HG03439 (cell line): ENCODE results near the gene ZNF423.

ENCODE experiments used
- ATAC-seq: cut with Tn5 transposase; IDR thresholded peaks from one replicate; pipeline ENCODE4 v1.9.1; 2021; ENCODE audit warnings: mild to moderate bottlenecking, moderate library complexity; ENCODE audit not compliant: unreplicated experiment

The ZNF423 gene

DNA sequence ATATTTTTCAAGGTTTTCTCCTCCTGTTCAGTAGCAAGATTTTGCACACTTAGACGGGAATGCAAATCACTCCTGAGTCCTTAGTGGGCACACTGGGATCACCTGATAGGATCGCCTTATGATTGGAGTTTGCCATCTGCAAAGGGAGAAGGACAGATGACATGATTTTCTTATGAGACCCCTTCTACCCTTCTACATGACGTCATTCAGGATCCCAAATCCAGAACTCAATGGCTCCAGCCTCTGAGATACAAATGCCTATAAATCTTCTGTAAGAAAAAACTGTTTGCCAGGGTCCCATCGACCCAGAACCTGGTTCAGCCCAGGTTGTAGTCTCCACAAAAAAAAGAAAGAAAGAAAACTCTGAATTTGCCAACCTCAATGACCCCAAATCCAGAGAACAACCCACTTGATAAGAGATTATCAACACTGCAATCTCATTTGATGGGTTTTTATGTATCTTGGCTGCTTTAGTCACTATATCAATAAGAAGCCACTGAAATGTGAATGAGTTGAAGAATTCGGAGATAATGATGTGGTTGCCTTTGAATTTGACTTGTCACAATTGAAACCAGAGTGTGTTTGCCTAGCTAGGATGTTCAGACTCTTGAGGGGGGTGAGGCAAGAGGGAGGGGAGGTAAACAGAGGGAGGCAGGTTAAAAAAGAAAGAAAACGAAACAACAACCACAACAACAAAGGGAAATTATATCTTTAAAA lies 6.7 kb downstream of the ZNF423 start:
- ATAC-seq: no peak

DNA sequence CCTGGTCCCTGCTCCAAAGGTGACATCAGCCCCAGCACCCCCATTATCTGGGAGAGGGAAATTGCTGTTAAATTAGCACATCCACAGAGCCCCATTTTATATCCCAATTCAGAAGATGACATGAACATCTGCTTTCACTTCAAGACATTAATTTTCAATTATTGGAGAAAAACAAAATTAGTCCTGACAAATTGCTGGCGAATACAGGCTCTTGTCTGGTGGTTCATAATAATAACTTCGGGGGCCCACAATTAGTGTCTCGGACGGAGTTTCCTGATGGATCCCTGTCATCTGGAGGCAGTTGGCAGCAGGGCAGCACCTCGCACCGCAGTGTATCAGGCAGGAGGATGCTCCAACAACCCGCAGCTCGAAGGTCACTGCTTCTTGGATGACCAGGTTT lies 7.4 kb downstream of the ZNF423 start:
- no peak for ATAC-seq

DNA sequence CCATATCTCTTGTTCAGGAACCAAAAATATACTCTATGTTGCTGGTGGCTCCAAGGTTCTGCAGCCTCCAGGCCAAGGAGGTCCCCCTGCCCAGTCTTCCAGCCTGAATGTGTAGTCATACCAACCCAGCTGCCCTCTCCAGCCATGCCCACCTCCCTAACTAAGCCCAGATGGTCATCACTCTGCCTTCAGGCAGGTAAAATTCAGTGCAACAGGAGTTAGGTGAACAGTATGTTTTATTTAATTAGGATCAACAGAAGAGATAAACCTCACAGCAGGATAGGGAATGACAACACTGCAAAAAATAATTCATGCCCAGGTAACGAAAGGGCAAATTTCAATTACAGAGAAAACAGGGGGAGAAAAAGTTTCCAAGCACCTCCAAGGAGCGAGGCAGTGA lies 9.1 kb downstream of the ZNF423 start:
- ATAC-seq: no peak

DNA sequence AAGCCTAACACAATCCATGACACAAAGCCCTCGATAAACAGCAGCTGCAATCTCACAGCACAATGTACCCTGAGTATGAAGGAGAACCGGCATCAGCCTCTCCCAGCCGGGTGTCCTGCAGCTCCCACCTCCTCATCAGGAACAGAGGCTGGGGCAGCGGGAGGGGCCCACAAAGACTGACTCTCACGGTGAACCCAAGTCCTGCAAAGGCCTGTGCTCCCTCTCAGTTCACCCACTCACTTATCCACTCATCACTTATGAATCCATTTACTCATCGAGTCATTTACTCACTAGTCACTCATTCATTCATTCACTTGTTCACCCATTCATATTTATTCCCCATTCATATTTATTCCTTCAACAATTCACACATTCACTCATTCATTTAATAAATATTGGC lies 11.6 kb downstream of the ZNF423 start:
- no peak for ATAC-seq

DNA sequence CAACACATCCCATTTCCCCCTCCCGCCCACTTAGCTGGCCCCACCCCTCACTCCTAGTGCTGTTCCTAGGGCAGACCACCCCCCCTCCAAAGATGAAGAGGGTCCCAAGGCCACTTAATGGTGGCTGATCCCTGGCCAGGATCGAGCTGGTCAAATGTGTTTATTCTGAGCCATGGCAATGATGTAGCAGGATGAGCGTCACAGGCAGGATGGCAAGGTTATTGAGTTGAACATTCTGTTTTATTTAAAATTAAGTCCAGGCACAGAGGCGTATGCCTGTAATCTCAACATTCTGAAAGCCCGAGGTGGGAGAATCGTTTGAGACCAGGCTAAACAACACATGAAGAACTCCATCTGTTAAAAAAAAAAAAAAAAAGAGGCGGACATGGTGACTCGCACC lies 12.2 kb downstream of the ZNF423 start:
- ATAC-seq: no peak

DNA sequence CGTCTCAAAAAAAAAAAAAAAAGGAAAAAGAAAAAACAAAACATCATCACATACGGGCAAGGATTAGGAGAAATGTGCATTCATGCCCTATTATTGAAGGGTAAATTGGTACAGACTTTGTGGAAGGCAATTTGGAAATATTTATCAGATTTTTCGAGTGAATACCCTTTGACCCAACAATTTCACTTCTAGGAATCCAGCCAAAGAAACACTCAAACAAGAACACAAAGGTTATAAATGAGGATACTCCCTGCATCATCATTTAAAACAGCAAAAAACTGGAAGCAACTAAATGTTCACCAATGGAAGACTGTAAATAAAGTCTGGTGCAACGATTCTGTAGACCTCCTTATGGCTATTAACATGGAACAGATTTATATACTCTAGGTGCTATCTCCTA lies 12.9 kb downstream of the ZNF423 start:
- no peak for ATAC-seq

DNA sequence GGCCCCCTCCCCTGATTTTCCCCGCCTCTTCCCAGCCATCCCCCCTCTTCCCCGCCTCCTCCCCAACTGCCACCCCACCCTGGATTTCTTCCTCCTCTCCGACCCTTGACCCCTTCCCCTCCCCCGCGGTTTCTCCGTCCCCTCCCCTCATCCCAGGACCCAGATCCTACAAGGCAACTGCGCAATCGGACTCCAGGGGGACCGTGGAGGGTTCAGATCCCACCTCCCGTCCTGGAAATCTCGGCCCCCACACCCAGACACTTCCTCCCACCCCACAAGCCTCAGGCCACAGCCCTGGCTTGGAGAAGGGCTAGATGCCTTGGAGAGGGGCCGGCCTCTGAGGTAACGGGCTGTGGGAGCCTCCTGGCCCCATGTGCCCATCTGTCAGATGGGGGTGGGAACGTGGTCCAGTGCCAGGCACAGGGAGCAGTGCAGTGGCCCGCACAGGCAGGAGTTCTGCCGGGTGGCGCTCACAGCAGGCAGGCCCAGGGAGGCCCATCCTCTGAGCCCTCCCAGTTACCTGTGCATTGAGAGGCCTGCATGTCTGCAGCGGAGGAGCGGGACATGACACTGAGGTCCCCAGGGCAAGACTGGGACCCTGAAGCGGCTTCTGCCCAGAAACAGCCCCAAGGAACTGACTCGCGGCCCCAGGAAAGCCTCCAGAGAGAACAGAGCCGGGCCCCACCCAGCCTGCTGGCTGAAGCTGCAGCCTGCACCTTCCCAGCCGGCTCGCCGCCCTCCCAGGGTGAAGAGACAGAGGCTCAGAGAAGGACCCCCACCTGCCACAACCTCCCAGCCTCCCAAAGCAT lies 16.7 kb downstream of the ZNF423 start:
- no peak for ATAC-seq

DNA sequence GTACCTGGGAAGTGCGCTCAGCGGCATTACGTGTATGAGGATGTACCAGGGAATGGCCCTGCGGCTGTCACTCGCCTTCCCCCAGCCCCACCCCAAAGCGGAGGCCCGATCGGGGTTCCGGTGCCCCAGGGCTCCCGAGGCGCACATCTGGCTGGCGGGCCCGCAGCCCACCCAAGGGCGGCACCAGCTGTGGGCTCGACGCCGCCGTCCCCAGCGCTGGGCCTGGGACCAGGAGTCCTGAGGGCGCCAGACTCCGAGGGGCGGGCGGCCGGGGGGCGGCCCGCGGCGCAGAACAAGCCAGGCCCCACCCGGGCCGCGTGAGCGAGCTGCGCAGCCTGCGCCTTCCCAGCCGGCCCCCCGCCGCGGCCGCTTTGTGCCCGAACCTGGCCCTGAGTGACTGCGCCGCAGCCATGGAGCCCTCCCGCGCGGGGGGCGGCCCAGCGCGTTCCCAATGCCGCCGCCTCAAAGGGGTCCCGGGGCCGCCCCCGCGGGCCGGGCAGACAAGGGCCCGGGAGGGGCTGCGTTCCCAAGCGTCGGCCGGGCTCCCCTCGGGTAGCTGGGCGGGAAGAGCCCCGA lies 17.4 kb downstream of the ZNF423 start:
- ATAC-seq: no peak

DNA sequence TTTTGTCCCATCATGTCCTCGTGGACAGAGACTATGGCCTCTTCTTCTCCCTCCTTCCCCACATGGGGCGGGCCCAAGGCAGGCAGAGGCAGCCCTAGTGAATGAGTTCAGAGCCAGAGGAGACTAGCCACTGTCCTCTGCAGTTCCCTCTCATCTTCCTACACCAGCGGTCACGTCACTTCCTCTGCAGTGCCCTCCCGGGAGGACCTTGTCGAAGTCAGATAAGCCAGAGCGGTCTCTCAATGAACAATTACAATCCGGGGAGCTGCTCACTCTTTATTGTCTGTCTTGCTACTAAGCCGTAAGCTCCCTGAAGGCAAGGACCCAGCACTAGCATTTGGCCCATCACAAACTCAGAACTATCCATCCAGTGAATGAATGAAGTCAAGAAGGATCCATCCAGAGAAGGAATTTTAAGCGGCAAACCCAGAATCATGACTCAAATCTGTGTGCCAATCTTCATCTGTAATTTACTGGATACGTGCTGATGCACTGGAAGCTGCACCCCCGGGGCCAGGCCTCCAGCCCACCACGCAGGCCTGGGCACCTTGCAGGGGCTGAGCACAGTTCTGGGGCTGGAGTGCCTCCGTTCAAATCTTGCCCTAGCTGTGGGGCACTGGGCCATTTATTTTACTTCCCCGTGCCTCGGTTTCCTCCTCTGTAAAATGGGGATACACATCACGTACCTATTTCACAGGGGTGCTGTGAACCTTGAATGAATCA lies 18.1 kb downstream of the ZNF423 start:
- ATAC-seq: no peak

DNA sequence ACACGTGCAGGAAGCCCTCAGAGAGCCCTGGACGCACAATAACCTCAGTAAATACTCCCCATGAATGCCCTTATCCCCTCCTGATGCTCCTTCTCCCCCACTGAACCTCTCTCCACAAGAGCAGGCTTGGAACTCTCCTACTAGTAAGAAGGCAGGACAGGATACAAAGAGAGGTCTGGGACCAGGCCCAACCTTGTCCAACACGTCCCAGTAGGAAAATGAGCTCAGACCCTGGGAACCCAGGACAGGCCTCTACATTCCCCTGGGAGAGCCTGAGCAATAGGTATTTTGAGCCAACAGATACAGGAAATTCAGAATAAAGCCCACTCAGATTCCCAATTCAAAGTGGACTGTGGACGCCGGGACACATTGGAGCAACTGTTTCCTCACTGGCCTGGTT lies 19.2 kb downstream of the ZNF423 start:
- ATAC-seq: no peak

DNA sequence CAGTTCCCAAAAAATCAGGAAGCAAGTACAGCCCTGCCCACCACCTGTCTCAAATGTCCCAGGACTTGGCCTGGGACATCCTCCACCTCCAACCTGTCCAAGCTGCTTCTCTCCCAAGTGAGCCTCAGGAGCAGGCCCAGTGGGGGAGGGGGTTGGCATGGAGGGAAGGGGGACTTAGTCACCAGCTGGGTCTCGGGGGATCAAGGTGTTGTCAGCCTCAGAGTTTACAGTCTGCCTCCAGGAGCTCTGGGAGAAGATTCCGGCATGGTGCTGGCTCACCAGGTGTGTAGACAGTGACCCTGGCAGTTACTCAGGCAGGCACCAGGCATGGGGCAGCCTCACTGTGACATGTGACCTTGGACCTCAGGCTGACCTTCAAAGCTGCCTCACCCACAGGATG lies 19.7 kb downstream of the ZNF423 start:
- no peak for ATAC-seq

DNA sequence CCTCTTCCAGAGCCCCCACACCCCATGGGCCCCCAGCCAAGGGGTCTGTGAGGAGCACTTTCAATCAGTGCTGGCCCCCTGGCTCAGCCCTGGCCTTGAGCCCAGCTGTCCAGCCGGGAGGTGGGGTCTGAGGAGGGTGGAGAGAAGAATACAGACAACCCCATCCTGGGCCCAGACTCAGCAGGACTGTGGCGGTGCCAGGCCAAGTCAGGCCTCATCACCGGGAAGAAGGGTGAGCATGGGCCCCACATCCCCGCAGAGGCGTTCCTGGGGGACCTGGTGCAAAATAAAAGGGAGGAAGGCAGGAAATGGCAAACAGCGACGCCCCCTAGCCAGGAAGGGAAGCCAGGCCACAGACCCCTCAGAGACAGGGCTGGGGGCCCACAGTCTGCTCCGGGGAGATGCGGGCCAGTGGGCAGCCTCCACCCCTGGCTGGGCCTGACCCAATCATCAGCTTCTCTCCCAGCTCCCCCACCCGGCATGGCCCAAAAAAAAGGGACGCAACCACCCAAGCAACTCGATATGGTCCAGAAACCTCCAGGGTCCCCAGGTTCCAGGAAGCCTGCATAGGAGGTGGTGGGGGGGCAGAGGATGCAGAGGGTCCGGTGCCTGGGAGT lies 20.6 kb downstream of the ZNF423 start:
- no peak for ATAC-seq

DNA sequence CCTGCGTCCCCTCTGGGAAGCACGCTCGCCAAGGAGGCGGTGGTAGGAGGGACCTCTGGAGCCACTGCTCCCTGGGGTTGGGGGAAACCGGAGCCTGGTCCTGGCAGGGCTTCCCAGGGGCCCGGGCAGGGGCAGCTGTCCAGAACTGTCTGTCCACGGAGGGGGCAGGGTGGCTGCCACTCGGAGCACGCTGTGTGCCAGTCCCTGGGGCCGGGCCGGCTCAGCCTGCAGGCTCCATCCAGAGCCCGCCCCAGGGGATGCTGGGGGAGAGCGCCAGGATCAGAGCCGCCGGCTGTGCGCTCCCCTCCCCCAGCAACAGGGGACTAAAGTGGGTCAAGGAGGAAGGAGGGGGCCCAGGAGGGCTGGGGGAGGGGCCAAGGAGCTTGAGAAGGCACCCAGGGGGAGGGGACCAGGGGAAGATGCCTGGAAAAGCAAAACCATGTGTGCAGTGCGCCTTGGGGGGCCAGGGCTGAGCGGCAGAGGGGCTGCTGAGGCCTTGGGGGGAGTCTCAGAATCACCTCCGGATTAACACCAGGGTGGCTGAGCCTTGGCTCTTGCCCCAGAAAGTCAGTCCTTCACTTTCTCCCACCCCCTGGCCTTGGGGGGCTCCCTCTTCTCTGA lies 21.3 kb downstream of the ZNF423 start:
- no peak for ATAC-seq

DNA sequence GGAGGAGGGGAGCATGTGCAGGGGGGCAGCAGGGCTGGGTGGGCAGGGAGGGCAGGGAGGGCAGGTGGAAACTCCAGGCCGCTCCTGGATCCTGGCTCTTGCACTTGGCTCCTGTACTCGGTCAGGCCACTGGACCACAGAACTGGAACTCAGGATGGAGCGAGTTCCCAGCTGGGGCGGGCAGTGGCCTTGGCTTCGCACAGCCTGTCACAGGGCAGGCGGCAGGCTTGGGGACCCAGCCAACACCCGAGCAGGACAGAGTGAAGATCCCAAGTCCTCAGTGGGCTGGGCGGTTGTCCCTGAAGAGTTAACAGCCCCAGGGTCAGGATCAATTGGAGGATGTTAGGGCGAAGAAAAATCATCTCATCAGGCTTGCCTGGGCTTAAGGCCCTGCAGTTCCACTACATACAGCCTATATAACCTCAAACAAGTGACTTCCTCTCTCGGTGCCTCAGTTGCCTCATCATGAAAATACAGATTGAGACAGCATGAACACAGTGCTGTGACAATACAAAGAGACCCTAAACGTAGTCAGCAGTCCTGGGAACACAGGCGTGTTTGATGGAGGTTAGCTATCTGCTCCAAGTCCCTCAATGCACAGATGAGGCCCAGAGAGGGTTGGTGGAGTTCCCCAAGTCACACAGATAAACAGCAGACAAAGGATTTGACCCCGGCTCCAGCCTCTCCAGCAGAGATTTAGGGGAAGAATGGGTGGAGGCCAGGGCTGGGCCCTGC lies 21.9 kb downstream of the ZNF423 start:
- ATAC-seq: no peak

DNA sequence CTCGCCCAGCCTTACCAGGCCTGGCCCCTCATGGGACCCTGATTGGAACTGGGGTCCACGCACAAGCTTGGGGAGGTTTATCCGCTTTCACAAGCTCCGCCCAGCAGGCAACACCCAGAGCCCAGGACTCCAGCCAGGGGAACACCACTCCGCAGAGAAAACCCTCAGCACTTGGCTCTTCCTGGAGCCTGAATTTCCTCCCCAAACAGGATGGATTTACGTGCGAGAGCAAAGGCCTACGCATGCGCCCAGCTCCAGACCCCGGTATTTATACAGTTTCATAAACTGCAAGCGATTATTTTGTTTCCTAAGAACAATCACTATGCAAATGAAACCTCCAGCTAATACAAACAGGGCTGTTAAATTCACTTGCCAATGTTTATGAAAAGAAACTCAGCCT lies 22.8 kb downstream of the ZNF423 start:
- ATAC-seq: no peak

DNA sequence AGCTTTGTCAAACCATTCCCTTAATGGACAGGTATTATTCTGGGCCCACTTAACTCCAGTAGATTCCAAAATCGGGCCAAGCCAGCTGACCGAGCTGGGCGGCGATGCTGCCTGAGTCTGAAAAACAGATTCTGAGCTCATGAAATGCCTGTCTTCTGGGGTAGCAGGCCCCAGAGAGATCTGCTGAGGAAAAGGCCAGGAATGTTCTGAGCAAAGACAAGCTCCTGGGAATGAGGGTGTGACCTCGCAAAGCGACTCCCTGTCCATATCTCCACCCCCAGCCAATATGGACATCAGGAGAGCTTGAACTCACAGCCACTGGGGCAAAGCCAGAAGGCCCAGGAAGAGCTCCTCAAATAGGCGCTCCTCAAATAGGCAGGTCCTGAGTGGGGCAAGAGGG lies 23.7 kb downstream of the ZNF423 start:
- no peak for ATAC-seq

DNA sequence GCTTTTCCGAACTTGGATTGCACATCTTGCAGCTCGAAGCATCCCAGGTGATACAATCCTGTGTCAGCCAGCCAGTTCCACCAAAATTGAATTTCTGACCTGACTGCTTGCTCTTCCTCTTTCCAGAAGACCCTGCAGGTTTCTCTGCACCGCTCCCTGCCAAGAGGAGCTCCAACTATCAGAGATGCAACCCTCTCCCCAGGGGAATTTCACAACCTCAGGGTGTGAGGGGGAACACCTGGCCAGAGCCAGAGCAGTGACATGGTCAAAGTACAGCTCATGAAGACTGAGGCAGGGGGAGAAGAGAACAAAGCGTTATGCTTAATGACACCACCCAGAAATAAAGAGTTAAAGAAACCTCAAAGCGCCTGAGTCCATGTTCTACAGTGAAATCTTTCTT lies 25.0 kb downstream of the ZNF423 start:
- no peak for ATAC-seq

DNA sequence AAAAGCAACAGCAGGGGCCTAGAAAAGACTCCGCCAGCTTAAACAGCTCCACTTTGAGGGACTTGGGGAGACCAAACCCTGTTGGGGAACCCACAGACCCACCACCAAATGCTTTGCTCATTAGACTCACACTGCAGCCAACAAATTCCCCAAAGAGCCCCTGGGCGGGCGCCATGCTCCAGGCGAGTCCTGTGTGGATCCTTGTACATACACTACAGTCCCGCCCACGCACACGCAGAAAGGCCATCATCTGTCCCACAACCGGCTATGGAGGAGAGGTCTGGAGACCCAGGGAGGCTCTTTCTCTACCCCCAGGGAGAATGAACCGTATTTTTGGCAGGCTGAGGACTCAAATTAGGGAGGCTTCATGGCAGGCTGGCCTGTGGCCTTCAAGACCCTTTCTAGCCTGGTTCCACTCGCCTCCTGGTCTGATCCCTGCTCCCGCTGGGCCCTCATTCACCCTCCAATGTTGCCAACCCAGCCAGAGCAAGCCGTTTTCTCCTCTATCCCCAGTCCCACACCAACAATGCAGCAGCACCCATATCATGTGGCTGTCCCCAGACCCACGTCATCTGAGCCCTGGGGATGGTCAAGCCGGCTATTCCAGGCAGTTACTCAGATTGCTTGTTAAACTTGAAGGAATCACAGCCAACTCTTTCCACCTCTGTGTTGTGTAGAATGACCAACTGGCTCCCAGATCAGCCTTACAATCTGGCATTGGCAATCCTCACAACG lies 27.2 kb downstream of the ZNF423 start:
- no peak for ATAC-seq

DNA sequence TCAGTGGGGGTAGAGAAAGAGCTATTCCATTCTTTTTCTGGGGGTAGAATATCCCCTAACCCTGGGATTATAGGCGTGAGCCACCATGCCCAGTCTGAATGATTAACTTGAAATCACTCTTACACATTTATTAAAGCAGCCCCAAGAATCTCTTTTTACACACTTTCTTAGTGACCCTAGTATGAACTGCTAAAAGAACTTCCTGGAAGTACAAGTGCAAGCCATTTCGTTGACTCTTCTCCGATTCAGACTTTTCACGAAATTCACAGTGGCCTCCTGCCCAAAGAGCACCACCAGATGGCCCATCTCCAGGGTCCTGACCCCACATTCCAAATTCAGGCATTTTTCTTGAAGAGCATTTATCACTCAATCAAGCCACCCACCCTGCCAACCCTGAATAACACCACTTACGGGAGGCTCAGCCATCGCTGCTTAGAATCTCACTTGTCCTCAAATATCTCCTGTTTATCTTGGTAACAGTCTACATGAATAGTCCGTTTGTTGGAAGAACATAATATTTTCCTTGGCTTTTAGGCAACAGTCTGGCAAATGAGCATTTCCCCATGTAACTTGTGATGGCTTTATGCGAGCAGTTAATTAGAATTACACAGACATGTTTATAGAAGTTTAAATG lies 28.0 kb downstream of the ZNF423 start:
- no peak for ATAC-seq
